ENCODE results near the gene MVP.
"Not testable (repeated sequence)": the region's sequence is repeated elsewhere in the genome, so short reads cannot be mapped to it uniquely, and the experiment has no call there.

The MVP gene

GRCh38 chr16:29820271-29820701 is at the start of gene MVP:
TSS of gene MVP (plus strand) at chr16:29820462. CDS start at chr16:29830550, 10,088 bp downstream.
- peak; percentile 43 for DNase-seq (ENCODE audit: low read depth)

GRCh38 chr16:29772330-29772729 is 47.9 kb upstream of the MVP start:
- DNase-seq (ENCODE audit: low read depth), result not testable (repeated sequence)

GRCh38 chr16:29774730-29775129 is 45.5 kb upstream of the MVP start:
- no peak for DNase-seq (ENCODE audit: low read depth)

- DNase-seq (ENCODE audit: low read depth), result no peak
Observed at GRCh38 chr16:29775742-29776408, 44.4 kb upstream of the MVP start.

GRCh38 chr16:29777576-29778350 is 42.5 kb upstream of the MVP start, which contains the start of gene ZG16:
TSS of gene ZG16 (plus strand) at chr16:29778256. CDS start at chr16:29779267, 1,011 bp downstream.
- DNase-seq (ENCODE audit: low read depth), result no peak

- no peak for DNase-seq (ENCODE audit: low read depth)
Observed at GRCh38 chr16:29779474-29779873, 40.8 kb upstream of the MVP start.

GRCh38 chr16:29783094-29783953 is 36.9 kb upstream of the MVP start:
- DNase-seq (ENCODE audit: low read depth), result not testable (repeated sequence)

- no peak for DNase-seq (ENCODE audit: low read depth)
Observed at GRCh38 chr16:29784157-29784556, 36.1 kb upstream of the MVP start.

- DNase-seq (ENCODE audit: low read depth), result peak; percentile 63
Observed at GRCh38 chr16:29784901-29785500, 35.3 kb upstream of the MVP start.

GRCh38 chr16:29787155-29787554 is 33.1 kb upstream of the MVP start:
- not testable (repeated sequence) for DNase-seq (ENCODE audit: low read depth)

GRCh38 chr16:29789775-29790182 is 30.5 kb upstream of the MVP start:
- DNase-seq (ENCODE audit: low read depth), result no peak

- DNase-seq (ENCODE audit: low read depth), result peak; percentile 99
Observed at GRCh38 chr16:29790183-29790948, 29.9 kb upstream of the MVP start, which contains the start of gene KIF22. TSS of gene KIF22 (plus strand) at chr16:29790751. CDS start at chr16:29790760, 9 bp downstream.

- no peak for DNase-seq (ENCODE audit: low read depth)
Observed at GRCh38 chr16:29790949-29791844, 29.1 kb upstream of the MVP start.

- DNase-seq (ENCODE audit: low read depth), result no peak
Observed at GRCh38 chr16:29791845-29792807, 28.1 kb upstream of the MVP start.

- not testable (repeated sequence) for DNase-seq (ENCODE audit: low read depth)
Observed at GRCh38 chr16:29793153-29793552, 27.1 kb upstream of the MVP start.

- no peak for DNase-seq (ENCODE audit: low read depth)
Observed at GRCh38 chr16:29794231-29794710, 26.0 kb upstream of the MVP start.

- DNase-seq (ENCODE audit: low read depth), result no peak
Observed at GRCh38 chr16:29802416-29802935, 17.8 kb upstream of the MVP start.

- DNase-seq (ENCODE audit: low read depth), result no peak
Observed at GRCh38 chr16:29804020-29804419, 16.2 kb upstream of the MVP start.

All from stimulated activated CD4-positive, alpha-beta T cell treated with anti-CD3 and anti-CD28 coated beads, Interleukin-2, amount 100 ng/mL, for 4 hours (primary cell).